Activated CD4-positive, alpha-beta T cell treated with anti-CD3 and anti-CD28 coated beads, Interleukin-2, amount 50 U/mL, for 16 hours (primary cell): ENCODE measurements around the gene GPR153.

Source experiments
- DNase-seq: peaks from one replicate; pipeline ENCODE4 v3.0.0-alpha.2; 2020

The GPR153 gene

DNA sequence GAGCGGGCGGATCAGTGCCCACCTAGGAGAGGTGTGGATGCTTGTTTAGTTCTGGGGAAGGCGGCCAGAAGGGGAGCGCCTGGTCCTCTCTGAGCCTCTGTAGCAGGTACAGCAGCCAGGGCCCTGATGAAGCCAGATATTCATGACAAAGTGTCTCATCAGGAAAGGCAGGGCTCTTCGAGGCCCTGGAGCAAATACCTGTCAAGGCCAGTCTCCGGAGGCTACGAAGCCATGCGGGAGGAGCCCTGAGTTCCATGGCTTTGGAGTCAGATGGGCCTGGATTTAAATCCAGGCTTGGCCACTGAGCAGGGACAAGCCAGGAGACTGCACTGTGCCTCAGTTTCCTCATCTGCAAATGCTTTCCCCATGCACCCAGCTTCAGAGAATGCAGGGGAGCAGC lies 25.4 kb upstream of the GPR153 start:
- DNase-seq: no peak

DNA sequence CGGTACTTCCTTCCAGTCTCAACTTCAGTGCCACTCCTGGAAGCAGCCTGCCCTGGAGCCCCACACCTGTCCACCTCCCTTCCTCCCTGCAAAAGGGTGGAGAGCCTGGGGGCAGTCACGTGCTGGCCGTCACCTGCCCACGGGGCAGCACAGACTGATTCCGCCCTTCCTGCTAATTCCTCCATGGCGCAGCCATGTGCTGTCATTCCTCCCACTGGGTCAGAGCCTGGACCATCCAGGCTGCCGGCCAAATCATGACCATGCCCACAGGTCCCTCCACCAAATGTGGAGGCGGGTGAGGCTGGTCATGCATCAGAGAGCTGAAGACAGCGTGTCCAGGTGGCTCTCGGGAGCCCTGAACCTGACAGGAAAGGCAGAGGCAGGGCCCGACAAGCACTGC lies 24.4 kb upstream of the GPR153 start:
- no peak for DNase-seq

DNA sequence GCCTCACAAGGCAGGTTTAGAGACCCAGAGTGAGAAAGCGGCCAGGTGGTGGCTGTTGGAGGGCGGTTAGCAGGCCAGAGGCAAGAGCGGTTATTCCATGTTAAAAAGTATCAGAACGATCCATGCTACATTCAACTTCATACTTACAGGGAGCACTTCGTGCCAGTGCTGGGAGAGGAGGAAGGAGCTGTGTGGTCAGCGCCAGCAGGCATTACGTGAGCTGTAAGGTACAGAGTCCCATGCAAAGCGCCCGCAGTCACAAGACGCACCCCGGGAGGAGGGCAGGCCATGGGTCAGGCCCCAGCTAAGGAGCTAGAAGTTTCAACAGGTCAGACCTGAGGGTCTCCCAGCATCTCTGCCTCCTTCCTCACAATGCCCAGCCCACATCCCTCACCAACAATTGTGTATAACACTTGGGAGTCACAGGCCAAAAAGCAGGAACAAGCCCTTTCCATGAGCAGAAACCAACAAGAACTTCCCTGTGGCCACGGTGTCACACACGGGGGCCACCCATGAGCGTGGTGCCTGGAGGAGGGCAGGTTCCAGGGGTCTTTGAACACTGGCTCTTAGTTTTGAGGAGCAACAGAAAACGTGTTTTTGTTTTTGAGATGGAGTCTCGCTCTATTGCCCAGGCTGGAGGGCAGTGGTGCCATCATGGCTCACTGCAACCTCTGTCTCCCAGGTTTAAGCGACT lies 21.8 kb upstream of the GPR153 start:
- DNase-seq: no peak

DNA sequence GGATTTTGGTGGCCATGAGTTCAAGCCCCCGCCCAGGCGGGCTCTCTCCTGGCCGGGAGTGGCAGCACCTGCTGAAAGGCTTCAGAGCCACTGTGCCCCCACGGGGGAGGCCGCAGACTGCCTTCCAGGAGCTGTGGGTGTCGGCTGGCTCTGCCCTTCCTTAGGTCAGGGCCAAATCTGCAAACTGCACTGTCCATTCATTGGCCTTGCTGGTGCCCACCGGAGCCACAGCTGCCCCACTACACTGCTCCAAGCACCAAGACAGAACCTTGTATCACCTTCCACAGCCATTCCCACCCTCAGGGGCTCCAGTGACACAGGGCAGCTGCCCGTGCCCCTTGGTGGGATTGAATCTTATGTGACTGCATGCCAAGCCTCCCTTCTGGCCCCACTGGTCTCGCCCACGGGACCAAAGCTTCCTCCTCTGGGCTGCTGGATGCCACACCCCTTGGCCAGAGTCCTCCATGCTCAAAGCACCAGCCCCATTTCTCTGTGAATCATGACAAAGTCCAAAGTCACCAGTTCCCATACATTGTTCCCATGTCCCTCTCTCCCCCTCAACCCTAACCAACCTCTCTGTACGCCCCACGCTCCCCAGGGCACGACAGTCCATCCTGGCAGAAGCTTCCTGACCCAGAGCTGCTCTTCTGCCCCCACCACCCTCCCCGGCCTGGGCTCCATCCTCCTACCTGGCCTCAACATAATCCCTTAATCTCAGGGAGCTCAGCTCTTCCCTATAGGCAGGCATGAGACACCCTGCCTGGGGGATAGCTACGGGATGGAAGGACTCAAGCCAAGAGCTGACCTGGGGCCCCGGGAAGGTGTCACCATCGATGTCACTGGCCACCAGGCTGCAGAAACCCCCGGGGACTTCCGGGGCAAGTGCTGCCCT lies 20.9 kb upstream of the GPR153 start:
- no peak for DNase-seq

DNA sequence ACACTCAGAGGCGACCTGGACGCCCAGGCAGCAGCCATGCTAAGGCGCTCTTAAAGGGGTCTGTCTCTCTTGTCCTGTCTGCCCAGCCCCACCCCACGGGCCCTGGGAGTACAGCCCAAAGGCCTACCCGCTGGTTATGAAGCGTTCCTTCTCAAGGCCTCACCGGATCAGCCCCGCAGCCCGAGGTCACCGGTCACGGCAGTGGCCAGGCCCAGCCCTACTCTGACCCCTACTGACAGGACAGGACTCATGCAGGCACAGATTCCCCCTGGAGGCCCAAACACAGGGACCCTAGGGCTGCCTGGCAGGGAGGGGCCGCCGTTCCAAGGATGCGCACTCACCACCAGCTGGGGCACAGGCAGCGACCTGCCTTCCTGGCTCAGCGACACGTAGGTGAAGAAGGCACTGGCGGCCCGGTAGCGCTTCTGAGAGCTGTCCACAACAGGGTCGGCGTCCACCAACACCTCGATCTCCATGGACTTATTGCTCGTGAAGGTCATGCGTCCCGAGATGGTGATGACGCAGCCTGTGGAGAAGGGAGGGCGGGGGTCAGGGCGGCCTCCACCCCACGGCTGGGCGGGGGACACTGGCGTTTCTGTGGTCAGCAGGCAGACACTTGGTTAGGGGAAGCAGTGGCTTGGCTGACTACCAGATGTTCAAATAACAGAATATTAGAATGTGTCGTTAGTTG lies 20.0 kb upstream of the GPR153 start:
- DNase-seq: no peak

DNA sequence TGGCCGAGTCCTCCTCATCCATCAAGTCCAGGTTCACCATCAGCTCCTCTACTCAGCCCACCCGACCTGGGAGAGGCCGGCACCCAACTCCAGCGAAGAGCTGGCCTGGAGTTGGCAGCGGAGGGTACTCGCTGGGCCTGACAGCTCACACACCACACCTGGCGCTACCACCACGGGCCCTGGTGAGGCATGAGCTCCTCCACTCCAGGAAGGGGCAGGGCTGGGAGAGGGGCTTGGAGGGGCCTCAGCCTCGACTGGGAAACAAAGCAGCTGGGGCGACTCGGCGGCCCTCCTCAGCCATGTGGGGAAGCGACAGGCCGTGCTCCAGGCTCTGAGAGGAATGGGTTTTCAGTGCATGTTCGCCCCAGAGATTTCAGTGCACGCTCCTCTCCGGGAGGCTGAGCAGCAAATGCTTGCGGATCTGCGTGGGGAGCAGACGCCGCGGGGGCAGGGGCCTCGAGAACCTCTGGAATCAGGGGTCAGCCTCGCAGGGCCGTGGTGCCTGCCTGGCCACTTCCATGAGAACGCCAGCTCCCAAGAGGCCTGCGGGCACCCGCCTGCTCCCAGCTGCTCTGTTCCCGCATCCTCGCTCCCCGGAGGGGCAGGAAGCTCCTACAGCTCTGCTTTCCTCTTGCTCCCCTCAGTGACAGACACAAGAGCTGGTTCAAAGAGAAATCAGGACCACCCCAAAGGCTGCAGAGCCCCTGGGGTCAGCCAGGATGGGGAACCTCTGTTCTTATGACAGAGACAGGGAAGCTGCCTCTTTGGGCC lies 18.9 kb upstream of the GPR153 start:
- DNase-seq: no peak

DNA sequence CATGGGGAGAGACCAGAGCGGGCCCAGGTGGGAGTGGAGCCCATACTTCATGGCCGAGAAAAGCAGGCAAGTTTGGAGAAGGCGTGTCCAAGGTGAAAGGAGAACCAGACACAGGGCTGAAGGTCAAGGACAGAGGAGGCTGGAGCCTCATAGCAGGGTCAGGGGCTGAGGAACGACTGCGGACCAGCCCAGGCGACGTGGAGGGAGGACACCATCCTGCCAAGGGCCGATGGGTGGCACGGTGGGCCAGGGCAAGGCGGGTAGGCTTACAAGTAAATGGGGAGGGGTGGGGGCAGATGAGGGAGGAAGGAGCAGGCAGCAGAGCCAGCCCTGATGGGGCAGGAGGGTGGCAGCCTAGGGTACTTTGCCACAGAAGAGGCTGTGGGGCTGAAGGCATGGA lies 18.2 kb upstream of the GPR153 start:
- no peak for DNase-seq

DNA sequence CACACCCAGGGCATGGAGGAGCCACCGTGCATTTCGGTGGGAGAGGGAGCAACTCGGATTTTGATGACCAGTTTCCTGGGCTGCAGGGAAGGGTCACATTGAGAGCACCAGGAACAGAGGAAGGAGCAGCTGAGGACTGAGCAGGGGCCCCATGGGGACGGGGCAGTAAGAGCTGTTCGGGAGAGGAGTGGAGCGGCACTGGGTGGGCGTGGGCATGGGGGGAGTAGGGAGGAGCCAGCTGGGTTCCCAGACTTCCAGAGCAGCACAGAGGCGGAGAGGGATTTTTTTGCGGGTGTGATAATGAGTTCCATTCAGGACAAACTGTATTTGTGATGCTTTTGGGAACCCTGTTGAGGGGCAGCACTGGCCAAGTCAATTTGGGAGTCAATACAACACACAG lies 17.4 kb upstream of the GPR153 start:
- no peak for DNase-seq

DNA sequence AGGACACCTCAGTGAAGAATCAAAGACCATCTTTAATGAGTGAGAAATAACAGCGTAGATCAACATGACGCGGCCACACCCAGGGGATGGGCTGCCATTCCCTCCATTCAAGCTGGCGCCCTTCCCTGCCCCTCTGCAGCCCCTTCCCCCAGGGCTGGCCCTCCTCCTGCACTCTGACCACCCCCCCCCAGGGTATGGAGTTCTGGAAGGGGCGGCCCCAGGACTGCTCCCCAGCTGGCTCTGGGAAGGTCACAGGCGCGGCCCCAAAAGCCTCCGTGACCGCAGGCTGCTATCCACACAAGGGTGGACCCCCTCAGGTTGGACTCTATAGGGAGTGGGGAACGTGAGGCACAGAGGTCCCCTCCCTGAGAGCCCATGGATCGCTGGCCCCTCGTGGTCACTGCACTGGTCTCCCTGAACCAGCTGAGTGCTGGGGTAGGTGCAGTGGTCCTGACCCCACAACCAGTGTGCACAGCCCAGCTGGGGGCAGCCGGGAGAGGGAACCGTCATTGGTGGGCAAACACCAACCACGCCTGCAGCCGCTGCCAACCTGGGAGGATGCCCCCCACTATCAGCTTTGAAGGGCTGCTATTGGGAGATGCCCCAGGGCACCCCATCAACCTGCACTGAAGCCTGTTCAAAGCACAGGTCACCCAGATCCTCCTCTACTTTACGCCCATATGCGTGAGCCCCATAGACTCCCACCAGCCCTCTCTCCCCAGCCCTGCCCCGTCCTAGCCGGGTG lies 16.1 kb upstream of the GPR153 start:
- no peak for DNase-seq

DNA sequence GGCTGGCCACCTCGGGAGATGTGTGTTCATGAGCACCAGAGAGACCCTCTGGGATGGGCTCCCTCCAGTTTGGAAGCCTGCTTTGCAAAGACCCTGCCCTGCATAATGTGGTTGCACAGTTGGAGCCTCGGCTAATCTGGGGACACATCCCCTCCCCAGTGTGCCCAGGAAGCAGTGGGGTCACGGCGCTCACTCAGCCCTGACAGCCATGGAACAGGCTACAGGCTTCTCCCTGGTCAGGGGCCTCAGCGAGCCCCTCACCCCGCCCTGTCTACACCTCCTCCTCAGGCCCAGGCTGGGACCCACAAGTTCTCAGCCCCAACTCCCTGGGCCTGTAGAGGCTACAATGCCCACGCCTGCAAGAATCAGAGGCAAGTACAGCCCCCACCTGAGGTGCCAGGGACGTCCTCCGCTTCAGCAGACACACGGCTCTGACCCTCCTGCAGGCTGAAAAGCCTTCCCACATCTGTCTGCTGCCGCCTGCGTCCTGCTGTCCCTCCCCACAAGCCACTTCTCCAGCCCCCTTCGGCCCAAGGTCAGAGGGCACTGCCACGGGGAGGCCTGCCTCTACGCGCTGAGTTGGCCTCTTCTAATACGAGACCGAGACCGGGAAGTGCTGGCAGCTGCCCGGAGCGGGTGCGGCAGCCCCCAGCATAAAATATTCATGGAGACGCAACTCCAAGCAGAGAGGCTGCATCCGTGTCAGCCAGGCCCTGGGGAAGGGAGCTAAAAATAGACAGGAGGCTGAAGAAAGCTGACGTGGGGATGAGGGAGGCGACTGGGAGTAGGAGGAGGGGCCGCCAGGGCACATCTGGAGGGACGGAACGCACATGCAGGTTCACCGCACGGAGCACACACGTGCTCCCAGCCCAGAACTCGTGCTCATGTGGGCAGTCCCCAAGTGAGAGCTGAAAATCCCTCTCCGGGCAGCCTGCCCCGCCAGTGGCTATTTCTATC lies 15.2 kb upstream of the GPR153 start:
- no peak for DNase-seq

DNA sequence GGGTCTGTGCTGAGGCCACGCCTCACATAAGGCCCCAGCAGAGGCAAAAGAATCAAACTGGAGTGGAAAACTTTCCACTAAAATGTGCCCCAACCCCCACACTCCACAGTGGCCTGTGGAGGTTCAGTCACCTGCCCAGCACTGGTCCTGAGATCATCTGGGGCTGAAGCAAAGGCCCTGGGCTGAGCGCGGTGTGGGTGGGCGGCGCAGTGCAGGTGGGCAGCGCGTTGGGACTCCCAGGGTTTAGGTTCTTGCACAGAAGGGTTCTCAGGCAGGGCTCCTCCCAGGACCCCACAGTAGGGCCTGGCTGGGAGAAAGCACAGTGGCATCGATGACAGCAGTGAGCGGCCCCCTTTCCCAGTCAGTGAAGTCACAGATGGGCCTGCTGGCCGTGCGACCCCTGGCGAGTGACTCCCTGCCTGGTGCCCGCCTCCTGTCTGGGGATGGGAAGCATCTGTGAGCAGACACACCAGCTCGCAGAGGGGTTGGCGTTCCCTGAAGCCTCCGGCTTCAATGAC lies 13.8 kb upstream of the GPR153 start:
- no peak for DNase-seq

DNA sequence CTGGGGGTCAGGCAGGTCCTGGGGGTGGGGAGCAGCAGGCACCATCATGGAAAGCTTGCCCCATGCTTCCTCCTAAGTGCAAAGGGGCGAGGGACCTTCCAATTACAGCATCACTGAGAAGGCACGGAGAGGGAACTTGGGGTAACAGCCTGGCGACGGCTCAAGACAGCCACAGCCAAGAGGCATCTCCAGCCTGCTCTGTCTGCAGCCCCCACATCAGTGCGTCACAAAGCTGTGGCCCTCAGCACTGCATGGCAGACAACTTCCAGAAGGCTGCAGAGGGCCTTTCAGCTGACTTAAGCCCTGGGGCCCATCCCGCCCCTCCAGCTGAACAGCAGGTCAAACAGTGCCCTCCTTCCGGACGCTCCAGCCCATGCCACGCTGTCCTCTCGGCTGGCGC lies 13.2 kb upstream of the GPR153 start:
- DNase-seq: no peak

DNA sequence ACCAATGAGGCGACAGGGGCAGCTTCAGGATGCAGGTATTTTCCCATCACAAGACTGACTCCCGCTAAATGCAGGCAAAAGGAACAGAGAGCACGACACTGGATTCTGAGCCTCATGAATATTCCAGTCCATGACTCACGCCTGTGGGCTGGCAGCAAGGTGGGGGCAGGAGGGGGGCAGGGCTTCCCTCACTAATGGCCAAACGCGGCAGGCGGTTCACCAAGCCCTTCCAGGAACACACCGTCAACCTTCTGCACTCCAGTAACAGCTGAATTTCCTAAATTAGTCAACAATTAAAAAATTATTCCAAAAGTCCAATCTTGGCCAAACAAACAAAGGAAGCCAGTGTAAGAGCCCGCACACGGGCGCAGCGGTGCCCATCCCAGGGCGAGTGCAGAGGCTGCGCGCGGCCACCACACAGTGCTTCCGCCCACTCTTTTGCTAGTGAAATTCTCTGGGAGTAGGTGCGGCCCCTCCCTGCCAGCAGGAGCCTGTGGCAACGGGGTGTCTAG lies 12.5 kb upstream of the GPR153 start:
- no peak for DNase-seq

DNA sequence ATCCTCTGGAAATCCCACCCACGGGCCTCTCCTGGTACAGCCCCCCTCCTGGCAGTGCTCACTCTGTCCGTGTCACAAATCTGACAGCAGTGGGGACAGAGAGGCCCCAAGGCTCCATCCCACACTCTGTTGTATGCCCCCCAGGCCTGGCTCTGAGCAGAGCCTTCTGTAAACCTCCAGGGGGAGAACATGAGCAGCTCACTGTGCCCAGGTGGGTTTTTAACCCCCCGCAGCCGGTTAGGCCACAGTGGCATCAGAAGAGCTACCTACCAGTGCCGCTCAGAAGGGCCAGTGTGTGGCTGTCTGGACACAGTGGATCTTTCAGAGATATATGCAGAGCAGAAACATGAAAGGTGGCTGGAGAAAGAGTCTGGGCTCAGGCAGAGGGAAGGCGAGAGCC lies 12.0 kb upstream of the GPR153 start:
- DNase-seq: no peak

DNA sequence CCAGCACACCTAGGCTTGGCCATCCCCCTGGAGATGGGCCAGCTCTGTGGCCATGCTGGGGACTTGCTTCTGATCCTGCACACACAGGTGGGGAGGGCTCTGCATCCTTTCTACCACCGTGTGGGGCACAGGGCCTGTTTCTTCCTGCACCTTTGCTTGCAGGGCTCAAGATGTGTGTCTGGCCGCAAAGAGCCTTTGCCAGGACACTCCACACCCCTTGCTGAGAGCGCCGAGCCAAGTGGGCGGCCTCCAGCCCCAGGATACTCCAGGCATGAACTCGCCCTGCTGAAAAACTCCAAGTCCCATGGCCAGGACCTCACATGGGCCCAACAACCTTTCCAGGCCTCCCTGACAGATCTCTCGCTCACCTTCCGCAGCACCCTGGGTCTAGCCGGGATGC lies 11.6 kb upstream of the GPR153 start:
- no peak for DNase-seq

DNA sequence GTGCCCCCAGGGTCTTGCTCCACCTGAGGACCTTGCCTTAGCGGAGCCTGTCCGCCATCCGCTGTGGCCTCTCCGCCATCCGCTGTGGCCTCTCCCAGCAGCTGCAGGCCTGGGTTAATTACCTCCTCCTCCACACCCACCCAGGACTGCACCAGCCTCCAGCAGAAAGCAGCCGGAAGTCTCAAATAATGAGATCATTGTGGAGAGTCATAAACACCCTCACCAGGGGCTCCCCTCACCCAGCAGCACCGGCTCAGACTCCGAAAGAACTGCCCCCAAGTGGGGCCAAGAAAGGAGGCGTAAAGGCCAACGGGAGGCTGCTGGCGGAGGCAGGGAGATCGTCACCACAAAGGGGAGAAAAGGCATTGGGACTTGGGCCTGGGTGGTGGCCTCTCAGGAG lies 10.7 kb upstream of the GPR153 start:
- no peak for DNase-seq

DNA sequence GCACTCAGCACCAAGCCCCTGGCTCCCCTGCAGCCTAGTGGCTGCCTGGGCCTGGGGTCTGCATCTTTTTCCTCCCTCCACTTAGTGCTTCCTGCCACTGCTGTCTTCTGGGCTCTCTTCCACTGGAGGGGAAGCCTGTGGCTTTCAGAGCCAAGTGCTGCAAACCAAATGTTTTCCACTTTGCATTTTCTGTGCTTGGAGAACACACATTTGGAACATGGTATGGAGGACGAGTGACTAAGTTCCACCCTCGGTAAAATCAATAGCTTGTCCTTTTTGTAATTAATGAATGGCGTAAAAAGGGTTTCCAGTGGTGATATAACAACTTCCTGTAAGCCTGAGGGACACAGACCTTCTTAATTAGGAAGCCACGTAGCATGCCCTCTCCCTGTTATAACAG lies 10.1 kb upstream of the GPR153 start:
- DNase-seq: no peak

DNA sequence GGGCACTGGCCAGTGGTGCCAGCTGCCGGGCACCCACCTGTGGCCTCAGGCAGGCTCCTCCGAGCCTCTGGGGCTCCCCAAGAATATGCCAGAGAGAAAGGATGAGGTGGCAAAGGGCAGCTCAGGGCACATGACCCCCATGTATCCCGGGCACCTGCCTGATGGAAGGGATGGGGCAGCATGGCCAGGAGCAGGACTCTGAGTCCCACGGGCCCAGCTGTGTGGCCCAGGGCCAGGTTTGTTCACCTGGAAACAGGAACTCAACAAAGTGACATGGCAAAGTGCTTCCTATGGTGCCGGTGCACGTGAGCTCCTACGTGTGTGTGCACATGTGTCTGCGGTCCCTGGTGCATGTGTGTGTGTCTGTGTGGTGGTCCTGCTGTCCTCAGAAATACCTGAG lies 9.5 kb upstream of the GPR153 start:
- DNase-seq: no peak

DNA sequence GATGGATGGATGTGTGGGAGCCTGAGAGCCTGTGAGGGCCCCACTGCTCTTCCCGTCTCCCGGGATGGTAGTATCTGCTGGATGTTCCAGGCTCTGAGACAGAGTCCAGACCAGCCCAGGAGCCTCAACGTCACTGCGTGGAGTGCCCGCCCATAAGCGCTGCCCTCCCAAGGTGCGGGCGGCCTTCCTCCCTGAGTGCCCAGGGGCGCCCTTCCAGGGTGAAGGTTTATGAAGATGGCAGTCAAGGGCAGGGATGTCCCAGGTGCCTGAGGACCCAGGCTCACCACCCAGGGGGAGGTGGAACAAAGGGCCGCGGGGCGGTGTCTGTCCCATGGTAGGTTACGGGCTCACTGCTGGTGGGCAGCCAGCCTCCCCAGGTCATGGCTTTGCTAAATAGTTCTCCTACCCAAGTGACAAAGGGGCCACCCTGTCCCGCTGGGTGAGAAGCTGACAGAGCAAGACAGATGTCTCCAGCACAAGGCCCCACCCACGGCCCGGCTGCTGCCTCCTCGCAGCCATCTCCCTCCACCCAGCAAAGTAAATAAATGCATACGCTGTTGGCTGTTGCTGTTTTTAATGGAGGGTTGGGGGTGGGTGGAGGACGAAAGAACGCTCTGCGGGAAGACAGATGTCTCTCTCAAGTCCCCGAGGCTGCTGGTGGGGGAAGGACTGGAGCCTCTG lies 9.0 kb upstream of the GPR153 start:
- no peak for DNase-seq

DNA sequence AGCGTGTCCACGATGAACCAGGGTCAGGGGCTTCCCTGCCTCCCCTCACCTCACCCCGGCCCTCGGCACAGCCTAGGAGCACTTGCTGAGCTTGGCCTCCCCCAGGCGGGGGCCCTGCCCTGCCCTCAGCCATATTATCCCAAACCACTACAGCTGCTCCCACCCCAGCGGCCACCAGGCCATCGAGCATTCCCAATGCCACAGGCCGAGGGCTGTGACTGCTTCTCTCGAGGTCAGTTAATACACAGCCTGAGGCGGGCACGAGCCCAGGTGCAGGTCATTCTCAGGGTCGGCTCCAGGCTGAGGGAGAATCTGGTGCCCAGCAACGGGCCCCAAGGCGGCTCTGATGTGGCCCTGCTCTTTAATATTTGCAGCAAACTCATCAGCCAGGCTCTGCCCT lies 8.4 kb upstream of the GPR153 start:
- no peak for DNase-seq
